ENCODE data around the gene C12orf50.

C12orf50 gene

GRCh38 chr12:87943762-87944161 is 85.4 kb downstream of the C12orf50 start:
- H3K4me3 ChIP-seq (ENCODE audit: low read depth, low read length): no peak overlapping the region
- CTCF ChIA-PET: no interaction called here
- POLR2A ChIA-PET: no interaction called here

GRCh38 chr12:87943023-87943422 is 86.2 kb downstream of the C12orf50 start:
- Histone ChIP-seq H3K27ac (ENCODE audit: extremely low read depth, low read depth, low read length) (no peak overlapping the region), H3K4me3 (ENCODE audit: low read depth, low read length) (no peak overlapping the region), H3K4me1 (ENCODE audit: control insufficient read depth, insufficient read depth, low read length) (no peaks in the 10 kb centered on the region), H3K9me3 (ENCODE audit: control insufficient read depth, insufficient read depth, low read depth, low read length) (no peaks in the 10 kb centered on the region), H3K36me3 (ENCODE audit: control insufficient read depth in 2 of 2, insufficient read depth in 1 of 2, low read length in 2 of 2) (no peaks in the 10 kb centered on the region)
- TF ChIP-seq ZNF324 (tag by site-specific recombination; IDR thresholded peaks at IDR 0.05) (no peak), ZNF629 (tag by site-specific recombination; IDR thresholded peaks at IDR 0.05) (no peak), ZSCAN18 (tag by site-specific recombination; IDR thresholded peaks at IDR 0.05) (no peak)
- ChIA-PET CTCF (interaction anchor here (1.6 kb wide), 1 partner anchor 94 kb away, joined by 3 read pairs; no protein-coding TSS in a partner anchor), POLR2A (no interaction called here)

More at GRCh38 chr12:87943762-87944161, 85.4 kb downstream of the C12orf50 start:
- Histone ChIP-seq H3K36me3 (ENCODE audit: control insufficient read depth in 2 of 2, insufficient read depth in 1 of 2, low read length in 2 of 2) (no peaks in the 10 kb centered on the region), H3K9me3 (ENCODE audit: control insufficient read depth, insufficient read depth, low read depth, low read length) (no peaks in the 10 kb centered on the region), H3K4me1 (ENCODE audit: control insufficient read depth, insufficient read depth, low read length) (no peaks in the 10 kb centered on the region), H3K27ac (ENCODE audit: extremely low read depth, low read depth, low read length) (no peak overlapping the region)
- TF ChIP-seq SP3 (tag by site-specific recombination; IDR thresholded peaks at IDR 0.05) (no peak), KLF1 (tag by site-specific recombination; IDR thresholded peaks at IDR 0.05) (no peak), ZNF302 (tag by site-specific recombination; IDR thresholded peaks at IDR 0.05; ENCODE audit: low read depth) (no peak), ZSCAN4 (tag by site-specific recombination; IDR thresholded peaks at IDR 0.05) (no peak), OVOL3 (tag by site-specific recombination; IDR thresholded peaks at IDR 0.05) (no peak), ELK4 (IDR thresholded peaks at IDR 0.05; ENCODE audit: borderline replicate concordance, low read depth, low read length) (no peak), ZNF239 (tag by site-specific recombination; IDR thresholded peaks at IDR 0.05) (no peak), INSM2 (tag by site-specific recombination; IDR thresholded peaks at IDR 0.05) (no peak), IKZF3 (tag by site-specific recombination; IDR thresholded peaks at IDR 0.05) (no peak), ZBTB21 (tag by site-specific recombination; IDR thresholded peaks at IDR 0.05) (no peak), ZNF311 (tag by site-specific recombination; IDR thresholded peaks at IDR 0.05; ENCODE audit: borderline replicate concordance) (no peak), PRDM4 (tag by site-specific recombination; IDR thresholded peaks at IDR 0.05) (no peak), ZBTB1 (tag by site-specific recombination; IDR thresholded peaks at IDR 0.05) (no peak), ZNF2 (tag by site-specific recombination; IDR thresholded peaks at IDR 0.05) (no peak), ZNF561 (tag by site-specific recombination; IDR thresholded peaks at IDR 0.05; ENCODE audit: borderline replicate concordance) (no peak)
